Myocyte (in vitro differentiated cells): ENCODE results near the gene GRID1. TPM values are rescaled to one million over a fixed set of nuclear protein-coding genes. Genes with fewer than 3 reads are reported as not detected.

Experiments used
- DNase-seq: peaks from one replicate; pipeline ENCODE4 v3.0.0-alpha.2; 2012; ENCODE audit warnings: low read depth
- total RNA-seq: library from RNA; depleted of rRNA; stranded (reverse); fragments of >200 nt; gene quantifications from 2 replicates; pipeline ENCODE4 v1.2.3, GENCODE V29; 2014

The GRID1 gene
- total RNA-seq, 1 donor from 2014 or later: not detected

- DNase-seq: no peak
Observed at GRCh38 chr10:86340176-86340990, 26.2 kb downstream of the GRID1 start.

- DNase-seq: no peak
Observed at GRCh38 chr10:86339226-86339865, 27.2 kb downstream of the GRID1 start.

GRCh38 chr10:86337121-86337601 is 29.4 kb downstream of the GRID1 start:
- no peak for DNase-seq

- no peak for DNase-seq
Observed at GRCh38 chr10:86336341-86336740, 30.3 kb downstream of the GRID1 start.

GRCh38 chr10:86335831-86336230 is 30.8 kb downstream of the GRID1 start:
- no peak for DNase-seq

- DNase-seq: no peak
Observed at GRCh38 chr10:86335257-86335656, 31.3 kb downstream of the GRID1 start.

GRCh38 chr10:86334488-86335085 is 32.0 kb downstream of the GRID1 start:
- DNase-seq: no peak

- DNase-seq: no peak
Observed at GRCh38 chr10:86333826-86334487, 32.6 kb downstream of the GRID1 start.

- no peak for DNase-seq
Observed at GRCh38 chr10:86331861-86332260, 34.7 kb downstream of the GRID1 start.

GRCh38 chr10:86330778-86331763 is 35.5 kb downstream of the GRID1 start:
- no peak for DNase-seq

- no peak for DNase-seq
Observed at GRCh38 chr10:86329896-86330680, 36.5 kb downstream of the GRID1 start.

GRCh38 chr10:86329093-86329710 is 37.4 kb downstream of the GRID1 start:
- DNase-seq: no peak

- DNase-seq: no peak
Observed at GRCh38 chr10:86327954-86328725, 38.5 kb downstream of the GRID1 start.

GRCh38 chr10:86325158-86325557 is 41.4 kb downstream of the GRID1 start:
- DNase-seq: no peak

GRCh38 chr10:86321568-86321967 is 45.0 kb downstream of the GRID1 start:
- no peak for DNase-seq

- DNase-seq: no peak
Observed at GRCh38 chr10:86319676-86320075, 46.9 kb downstream of the GRID1 start.

- no peak for DNase-seq
Observed at GRCh38 chr10:86317949-86318725, 48.5 kb downstream of the GRID1 start.

GRCh38 chr10:86316990-86317389 is 49.6 kb downstream of the GRID1 start:
- no peak for DNase-seq
